Activated CD8-positive, alpha-beta memory T cell treated with anti-CD3 and anti-CD28 coated beads, Interleukin-2, amount 50 U/mL, for 24 hours (primary cell): Measurements from ENCODE around the gene CEACAM3.
"Not testable (repeated sequence)": the region's sequence is repeated elsewhere in the genome, so short reads cannot be mapped to it uniquely, and the experiment has no call there.

Source experiments
- DNase-seq: peaks from one replicate; pipeline ENCODE4 v3.0.0-alpha.2; 2020; ENCODE audit errors: extremely low read depth

The CEACAM3 gene

DNA sequence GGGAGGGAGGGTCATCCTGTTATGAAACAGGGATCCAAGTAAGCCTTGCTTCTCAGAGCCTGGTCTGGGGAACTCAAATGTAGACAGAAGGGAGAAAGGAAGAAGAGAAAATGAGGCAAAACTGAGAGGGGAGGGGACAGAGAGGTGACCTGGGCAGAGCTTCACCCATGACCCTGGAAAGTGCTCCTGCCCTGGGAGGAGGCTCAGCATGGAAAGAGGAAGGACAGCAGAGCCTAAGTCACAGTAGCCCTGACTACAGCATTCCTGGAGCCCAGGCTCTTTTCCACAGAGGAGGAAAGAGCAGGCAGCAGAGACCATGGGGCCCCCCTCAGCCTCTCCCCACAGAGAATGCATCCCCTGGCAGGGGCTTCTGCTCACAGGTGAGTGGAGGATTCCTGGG is at the start of gene CEACAM3:
TSS of gene CEACAM3 (plus strand) at position 226 of the 400 bp plus-strand sequence. CDS start at position 317, 91 bp downstream.
- no peak for DNase-seq

DNA sequence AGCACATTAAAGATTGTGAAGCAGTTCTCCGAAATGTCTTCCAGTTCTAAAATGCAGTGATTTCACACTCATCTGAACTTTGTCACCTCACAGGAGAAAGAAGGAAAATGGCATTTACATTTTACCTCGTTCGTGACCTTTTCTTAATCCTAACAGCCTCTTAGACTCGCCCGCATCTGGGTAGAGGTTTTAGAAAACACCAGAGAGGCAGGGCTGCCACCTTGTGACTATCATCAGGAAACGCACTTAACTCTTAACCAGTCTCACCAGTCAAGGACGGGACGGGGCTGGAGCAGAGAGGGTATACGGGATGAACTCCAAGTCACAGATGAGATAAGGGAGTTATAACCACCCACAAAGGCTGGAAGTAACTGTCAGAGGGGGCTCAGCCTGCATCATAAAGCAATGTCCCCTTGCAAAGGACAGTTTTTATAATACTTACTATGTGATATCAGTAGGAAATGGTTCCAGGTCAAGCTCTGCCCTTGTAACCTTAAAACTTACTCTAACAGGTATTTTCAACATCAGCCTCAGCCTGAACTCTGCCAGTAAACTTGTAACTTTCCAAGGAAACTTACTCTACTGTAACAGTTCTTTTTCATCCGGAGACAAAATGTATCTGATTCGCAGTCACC is 49.7 kb upstream of the CEACAM3 start:
- peak; percentile 18 for DNase-seq

DNA sequence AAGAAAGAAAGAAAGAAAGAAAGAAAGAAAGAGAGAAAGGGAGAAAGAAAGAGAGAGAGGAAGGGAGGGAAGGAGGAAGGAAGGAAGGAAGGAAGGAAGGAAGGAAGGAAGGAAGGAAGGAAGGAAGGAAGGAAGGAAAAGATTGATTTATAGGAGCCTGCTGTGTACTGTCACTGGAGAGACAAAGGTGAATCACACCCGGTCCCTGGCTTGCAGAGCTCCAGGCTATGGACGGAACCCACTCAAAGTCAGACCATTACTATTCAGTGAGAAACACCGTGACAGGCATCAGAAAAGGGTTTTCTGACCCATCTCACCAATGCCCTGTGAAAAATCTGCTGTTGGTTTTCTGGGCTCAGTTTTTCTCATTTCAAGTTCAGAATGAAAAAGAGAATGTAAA is 48.4 kb upstream of the CEACAM3 start:
- no peak for DNase-seq

DNA sequence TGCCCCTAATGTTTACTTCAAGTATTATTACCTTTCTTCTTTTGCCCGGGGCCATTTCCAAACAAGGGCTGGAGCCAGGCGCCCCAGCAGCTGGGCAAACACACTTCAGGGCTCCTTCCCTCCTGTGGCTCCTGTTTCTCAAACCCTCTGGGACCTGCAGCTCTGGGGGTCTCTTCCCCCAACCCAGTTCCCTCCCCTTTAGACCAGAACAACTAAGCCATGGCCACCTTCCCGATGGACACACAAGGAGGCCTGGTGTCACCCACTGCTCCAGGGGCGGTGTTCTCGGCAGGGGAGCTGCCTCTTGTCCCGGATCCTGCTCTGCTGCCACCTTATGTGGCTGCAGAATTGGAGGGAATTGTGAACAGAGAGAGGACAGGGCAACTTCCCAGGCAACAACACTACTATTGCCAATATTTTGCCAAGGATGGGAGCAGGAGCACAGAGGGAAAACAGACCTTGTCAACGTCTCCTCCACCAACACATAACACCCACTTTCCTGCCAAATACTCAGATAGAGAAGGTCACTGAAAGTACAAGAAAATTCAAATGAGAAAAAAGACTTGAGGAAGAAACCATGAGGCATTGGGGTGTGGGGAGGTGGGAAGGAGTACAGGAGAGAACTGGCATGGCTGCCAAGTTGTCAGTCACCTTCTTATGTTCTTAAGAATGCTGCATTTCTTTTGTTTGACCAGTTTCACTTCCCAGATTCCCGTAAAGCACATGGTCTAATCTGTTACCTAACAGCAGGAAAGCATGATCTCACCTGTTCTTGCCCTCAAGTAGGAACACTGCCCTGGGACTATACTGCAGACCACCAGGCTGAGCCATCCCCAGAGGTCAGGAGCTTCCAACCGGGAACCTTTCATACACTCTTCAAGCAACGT is 45.9 kb upstream of the CEACAM3 start:
- DNase-seq, result not testable (repeated sequence)

DNA sequence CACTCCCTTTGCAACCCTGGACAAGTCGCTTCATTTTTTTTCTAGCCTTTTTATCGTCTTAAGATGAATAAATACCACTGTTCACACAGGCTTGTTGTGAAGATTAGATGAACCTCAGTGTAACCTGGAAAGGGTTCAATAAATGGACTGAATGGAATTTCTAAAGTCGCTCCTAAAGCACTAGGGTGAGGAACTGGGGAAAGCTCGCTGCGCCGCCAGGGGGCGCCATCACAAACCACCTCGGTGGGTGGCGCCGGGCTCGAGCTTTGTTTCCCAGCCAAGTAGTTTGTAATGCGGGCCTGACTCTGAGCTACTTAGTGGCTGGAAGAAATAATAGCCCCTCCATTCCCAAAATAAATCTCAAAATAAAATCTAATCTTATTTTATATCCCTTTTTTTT is 43.2 kb upstream of the CEACAM3 start:
- peak; percentile 35 for DNase-seq

DNA sequence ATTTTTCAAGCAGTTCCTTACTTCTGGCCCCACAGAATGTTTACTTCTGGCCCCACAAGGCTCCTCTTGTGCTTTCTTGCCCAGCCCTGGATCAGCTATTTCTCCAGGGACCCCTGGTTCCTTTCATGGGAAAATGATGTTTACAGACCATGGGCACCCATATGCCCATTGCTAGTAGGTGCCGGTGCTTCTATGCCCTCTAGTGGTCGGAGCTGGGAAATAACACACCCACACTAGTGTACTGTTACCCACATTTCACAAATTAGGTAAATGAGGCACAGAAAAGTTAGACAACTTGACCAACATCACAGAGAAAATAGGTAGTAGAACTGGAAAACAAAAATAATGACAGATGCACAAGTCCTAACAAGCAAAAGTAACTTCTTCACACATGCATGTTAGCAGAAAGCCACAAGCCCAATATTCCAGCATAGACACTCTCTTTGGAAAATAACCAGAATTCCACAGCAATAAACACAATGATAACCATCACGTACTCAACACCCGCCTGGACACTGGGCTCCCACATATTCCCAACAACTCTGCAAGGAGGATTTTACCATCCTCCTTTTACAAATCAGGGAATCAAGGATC is 42.4 kb upstream of the CEACAM3 start:
- DNase-seq, result peak; percentile 41

DNA sequence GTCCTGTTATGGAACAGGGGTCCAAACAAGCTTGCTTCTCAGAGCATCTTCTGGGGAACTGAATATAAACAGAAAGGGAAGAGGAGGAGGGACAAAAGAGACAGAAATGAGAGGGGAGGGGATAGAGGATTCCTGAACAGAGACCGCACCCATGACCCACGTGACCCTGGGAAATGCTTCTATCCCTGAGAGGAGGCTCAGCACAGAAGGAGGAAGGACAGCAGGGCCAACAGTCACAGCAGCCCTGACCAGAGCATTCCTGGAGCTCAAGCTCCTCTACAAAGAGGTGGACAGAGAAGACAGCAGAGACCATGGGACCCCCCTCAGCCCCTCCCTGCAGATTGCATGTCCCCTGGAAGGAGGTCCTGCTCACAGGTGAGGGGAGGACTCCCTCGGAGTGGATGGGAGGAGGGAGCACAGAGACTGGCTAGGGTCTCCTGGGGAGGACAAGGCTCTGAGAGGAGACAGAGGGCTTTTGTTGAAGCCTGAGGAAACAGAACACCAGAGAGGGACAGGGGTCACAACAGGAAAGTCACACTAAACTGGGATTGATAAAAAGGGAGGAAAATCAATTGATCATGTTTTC is 41.0 kb upstream of the CEACAM3 start, which contains the start of gene CEACAM6:
TSS of gene CEACAM6 (plus strand) at position 203 of the 586 bp plus-strand sequence. CDS start at position 312, 109 bp downstream.
- no peak for DNase-seq

DNA sequence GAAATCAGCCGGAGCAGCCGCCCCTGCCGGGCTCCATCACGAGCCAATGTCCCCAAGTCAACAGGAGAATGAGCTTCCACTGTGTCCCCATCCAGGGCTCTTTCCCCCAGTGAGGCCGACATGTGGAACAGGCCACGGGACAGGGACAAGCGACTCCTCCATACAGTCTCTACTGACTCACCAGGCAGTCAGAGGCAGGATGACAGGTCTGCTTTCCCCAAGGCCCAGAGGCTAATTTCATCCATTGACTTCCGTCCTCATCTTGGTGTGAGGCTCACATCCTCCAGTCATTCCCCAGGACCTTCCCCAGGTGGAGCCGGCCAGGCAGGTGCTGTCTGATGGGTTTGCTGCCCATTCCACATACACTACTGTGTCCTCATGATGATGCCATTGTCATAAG is 37.5 kb upstream of the CEACAM3 start:
- no peak for DNase-seq

DNA sequence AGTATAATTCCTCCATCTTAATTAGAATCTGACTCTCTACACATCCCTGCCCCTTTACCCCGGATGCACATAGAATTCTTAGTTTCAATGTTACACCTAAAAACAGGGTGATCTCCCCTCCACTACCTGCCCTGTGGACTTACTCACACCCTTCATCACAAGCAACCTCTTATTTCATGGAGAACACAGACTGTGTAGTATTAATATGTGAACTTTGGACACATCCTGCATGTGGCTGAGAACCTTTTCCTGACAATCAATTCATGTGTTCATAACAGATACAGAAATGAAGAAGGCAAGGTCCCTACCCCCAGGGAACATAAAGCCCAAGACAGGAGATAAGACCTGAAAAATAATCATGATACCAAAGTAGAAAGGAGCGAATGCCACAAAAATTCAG is 29.3 kb upstream of the CEACAM3 start:
- DNase-seq, result no peak

DNA sequence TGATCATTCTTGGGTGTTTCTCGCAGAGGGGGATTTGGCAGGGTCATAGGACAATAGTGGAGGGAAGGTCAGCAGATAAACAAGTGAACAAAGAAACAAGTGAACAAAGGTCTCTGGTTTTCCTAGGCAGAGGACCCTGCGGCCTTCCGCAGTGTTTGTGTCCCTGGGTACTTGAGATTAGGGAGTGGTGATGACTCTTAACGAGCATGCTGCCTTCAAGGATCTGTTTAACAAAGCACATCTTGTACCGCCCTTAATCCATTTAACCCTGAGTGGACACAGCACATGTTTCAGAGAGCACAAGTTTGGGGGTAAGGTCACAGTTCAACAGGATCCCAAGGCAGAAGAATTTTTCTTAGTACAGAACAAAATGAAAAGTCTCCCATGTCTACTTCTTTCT is 28.3 kb upstream of the CEACAM3 start:
- DNase-seq, result not testable (repeated sequence)

DNA sequence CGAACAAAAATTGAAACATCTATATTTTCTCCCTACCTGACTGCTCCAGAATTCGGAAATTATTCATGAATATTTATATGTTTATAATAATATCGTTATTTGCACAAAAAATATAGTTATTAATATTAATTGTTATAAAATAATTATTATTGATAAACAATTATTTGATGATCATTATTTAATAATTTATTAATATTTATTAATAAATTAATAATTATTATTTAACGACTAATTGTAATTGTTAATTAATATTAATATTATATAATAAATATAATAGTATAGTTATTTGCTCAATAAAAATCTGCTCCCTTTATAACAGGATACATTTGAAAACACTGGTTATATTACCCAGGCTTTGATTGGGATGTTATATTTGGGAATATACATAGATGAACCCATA is 26.8 kb upstream of the CEACAM3 start:
- DNase-seq, result no peak

DNA sequence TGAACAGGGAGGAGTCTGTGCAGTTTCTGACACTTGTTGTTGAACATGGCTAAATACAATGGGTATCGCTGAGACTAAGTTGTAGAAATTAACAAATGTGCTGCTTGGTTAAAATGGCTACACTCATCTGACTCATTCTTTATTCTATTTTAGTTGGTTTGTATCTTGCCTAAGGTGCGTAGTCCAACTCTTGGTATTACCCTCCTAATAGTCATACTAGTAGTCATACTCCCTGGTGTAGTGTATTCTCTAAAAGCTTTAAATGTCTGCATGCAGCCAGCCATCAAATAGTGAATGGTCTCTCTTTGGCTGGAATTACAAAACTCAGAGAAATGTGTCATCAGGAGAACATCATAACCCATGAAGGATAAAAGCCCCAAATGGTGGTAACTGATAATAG is 25.0 kb upstream of the CEACAM3 start:
- DNase-seq, result no peak

DNA sequence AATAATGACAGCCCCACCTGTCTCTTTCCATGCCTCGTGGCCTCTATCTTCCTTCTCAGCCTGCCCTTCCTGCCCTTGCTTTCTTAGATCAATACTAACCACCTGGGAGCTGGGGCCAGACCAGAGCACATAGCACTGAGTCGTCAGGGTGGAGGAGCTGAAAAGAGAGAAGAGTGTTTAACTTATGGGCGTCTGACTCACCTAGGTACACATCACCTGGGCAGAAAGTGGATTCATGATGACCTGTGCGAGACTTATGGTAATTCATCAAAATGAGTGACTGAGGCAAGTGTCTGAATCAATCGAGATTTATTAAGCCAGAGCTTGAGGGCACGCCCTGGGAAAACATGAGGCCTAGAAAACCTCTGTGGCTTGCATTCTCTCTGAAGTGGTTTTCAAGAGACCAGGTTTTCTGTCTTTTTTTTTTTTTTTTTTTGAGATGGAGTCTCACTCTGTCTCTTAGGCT is 21.8 kb upstream of the CEACAM3 start:
- DNase-seq, result no peak

DNA sequence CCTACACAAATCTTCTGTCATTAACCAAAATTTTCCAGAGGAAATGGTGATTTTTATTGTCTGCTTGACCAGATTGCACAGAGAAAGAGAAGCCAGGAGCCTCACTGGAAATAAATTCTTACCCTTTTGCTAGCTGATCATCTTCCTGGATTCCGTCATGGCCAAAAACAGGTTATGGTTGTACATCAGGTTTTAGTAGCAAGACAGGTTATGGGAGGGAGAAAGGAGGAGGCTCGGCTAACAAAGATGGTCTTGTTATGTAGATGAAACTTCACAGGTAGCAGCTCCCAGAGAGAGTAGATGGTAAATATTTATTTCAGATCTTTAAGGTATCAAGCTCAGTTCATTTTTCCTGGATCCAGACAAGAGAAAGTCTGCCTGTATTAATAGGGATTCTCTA is 19.7 kb upstream of the CEACAM3 start:
- DNase-seq, result no peak

DNA sequence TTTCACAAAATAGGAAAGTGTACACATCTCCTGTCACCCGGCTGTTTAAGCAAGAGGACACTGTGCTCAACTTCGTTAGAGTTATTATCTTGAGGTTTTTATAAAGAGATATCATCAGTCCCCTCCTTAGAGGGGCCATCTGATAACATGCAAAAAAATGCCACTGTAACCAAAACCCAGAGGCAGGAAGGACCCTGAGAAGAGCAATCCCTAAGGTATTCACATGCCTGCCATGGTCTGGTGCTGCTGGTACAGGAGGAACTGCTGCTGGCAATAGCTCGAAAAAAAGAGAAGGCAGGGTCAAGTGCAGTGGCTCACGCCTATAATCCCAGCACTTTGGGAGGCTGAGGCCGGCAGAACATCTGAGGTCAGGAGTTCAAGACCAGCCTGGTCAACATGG is 12.8 kb upstream of the CEACAM3 start:
- no peak for DNase-seq

DNA sequence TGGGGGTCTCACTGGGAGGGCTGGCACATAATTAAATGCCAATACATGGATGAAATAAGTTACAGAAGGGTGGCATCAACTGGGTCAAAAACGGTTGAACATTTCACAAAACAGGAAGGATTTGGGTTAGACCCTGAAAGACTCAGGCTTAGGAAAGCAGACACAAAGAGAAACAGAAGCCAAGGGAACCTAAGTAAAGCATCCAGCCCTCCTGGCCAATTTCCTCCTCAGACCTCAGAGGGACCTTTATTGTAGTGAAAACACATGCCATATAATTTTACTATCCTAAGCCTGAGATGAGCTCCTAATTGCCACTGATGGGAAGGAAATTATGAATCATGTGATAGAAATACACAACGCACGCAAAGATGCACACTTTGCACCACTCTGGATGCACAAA is 12.1 kb upstream of the CEACAM3 start:
- no peak for DNase-seq

DNA sequence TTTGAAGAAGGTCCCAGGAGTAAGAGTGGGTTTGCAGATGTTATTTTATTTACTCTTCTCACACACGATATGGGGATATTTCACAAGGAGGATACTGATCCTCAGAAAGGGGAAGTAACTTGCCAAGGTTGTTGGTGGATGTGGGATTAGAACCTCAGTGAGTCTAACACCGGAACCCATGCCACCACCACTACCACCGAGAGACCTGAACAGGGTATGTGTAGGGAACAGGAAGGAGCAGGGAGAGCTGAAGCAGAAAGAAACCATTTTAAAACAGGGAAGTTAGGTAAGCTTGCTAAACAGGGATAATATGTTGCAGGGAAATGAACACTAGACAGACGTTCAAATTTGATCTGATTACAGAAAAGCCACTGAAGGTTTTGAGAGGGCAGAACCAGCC is 11.6 kb upstream of the CEACAM3 start:
- no peak for DNase-seq

DNA sequence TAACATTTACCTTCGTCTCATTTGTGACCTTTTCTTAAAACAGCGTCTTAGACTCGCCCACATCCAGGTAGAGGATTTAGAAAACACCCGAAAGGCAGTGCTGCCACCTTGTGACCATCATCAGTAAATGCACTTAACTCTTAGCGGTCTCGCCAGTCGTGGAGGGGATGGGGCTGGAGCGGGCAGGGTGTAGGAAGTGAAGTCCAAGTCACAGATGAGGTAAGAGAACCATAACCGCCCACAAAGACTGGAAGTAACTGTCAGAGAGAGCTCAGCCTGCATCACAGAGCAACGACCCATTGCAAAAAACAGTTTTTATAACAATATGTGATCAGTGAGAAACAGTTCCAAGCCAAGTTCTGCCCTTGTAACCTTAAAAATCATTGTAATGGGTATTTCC is 10.7 kb upstream of the CEACAM3 start:
- DNase-seq, result no peak

DNA sequence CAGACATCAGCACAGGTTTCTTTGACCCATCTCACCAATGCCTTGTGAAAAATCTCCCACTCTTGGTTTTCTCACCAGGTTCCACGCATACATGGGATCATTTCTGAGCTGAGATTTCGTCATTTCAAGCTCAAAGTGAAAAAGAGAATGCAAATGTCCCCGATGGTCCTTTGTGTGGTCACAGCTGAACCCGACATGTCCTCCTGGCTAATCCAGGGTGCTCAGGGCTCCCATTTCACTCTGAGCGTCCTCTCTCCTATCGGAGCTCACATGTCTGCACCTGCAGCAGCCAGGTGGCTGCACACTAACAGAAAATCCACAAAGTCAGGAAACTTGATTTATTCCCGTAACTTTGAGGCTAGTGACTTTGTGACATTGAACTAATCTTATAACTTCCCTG is 9.3 kb upstream of the CEACAM3 start:
- no peak for DNase-seq

DNA sequence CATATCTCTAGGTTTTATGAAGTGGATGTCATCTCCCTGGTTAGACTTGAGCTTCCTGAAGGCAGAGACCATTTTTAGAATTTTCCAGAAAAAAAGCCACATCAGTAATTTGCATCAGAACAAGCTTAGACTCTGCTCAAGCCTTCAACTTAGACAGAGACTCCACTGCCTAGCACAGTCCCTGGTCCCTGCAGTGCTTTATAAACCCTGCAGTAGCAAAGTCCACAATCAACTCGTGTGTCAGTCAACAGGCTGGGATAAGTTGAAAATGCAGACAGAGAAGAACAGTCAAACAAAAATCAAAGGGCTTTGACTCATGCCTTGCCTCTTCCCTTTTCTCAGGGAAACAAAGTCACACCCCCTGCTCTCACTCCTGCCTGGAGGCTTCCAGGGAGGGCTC is 7.9 kb upstream of the CEACAM3 start:
- DNase-seq, result not testable (repeated sequence)

DNA sequence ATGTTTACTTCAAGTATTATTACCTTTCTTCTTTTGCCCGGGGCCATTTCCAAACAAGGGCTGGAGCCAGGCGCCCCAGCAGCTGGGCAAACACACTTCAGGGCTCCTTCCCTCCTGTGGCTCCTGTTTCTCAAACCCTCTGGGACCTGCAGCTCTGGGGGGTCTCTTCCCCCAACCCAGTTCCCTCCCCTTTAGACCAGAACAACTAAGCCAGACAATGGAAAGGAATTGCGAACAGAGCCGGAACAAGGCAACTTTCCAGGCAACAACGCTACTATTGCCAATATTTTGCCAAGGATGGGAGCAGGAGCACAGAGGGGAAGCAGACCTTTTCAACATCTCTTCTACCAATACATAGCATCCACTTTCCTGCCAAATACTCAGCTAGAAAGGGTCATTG is 7.3 kb upstream of the CEACAM3 start:
- DNase-seq, result not testable (repeated sequence)
